Stimulated activated CD8-positive, alpha-beta memory T cell treated with anti-CD3 and anti-CD28 coated beads, Interleukin-2, amount 100 ng/mL, for 48 hours (primary cell): ENCODE measurements around the gene RPL7A.
"Not testable (repeated sequence)": the region's sequence is repeated elsewhere in the genome, so short reads cannot be mapped to it uniquely, and the experiment has no call there.

Experiments used
- DNase-seq, 2 donors: peaks; one replicate each; pipeline ENCODE4 v3.0.0-alpha.2; 2020; ENCODE audit warnings: low read depth in 2 of 2

RPL7A gene

GRCh38 chr9:133368249-133368881 lies 20.3 kb downstream of the RPL7A start:
- DNase-seq = no peak

GRCh38 chr9:133369422-133369821 lies 21.4 kb downstream of the RPL7A start:
- DNase-seq = no peak

GRCh38 chr9:133369933-133370332 lies 21.9 kb downstream of the RPL7A start:
- DNase-seq = no peak

GRCh38 chr9:133370685-133371084 lies 22.7 kb downstream of the RPL7A start:
- DNase-seq = no peak

- DNase-seq = peak in 1 of 2 donors; percentile 71
These were observed 23.3 kb downstream of the RPL7A start for GRCh38 chr9:133371261-133371711.

GRCh38 chr9:133372144-133372543 lies 24.1 kb downstream of the RPL7A start:
- DNase-seq = no peak

GRCh38 chr9:133374612-133375115 lies 26.6 kb downstream of the RPL7A start:
- no peak for DNase-seq

- no peak for DNase-seq
These were observed 27.2 kb downstream of the RPL7A start for GRCh38 chr9:133375116-133375723.

- peak; percentile 95 to 96 for DNase-seq
These were observed 28.0 kb downstream of the RPL7A start, which contains the start of the genes STKLD1 and SURF4 for GRCh38 chr9:133375724-133376654. TSS of gene STKLD1 (plus strand) at chr9:133376366. CDS start at chr9:133376474, 108 bp downstream. TSS of gene SURF4 (minus strand) at chr9:133376060. CDS start at chr9:133375969, 91 bp downstream.

GRCh38 chr9:133377280-133377679 lies 29.3 kb downstream of the RPL7A start:
- not testable (repeated sequence) for DNase-seq

- no peak for DNase-seq
These were observed 29.8 kb downstream of the RPL7A start for GRCh38 chr9:133377721-133378216.

- no peak for DNase-seq
These were observed 30.5 kb downstream of the RPL7A start for GRCh38 chr9:133378408-133378962.

- no peak for DNase-seq
These were observed 31.4 kb downstream of the RPL7A start for GRCh38 chr9:133379153-133380086.

- no peak for DNase-seq
These were observed 32.7 kb downstream of the RPL7A start for GRCh38 chr9:133380734-133381133.

GRCh38 chr9:133382507-133383141 lies 34.6 kb downstream of the RPL7A start:
- no peak for DNase-seq

GRCh38 chr9:133383438-133383837 lies 35.4 kb downstream of the RPL7A start:
- no peak for DNase-seq

- DNase-seq = no peak
These were observed 36.8 kb downstream of the RPL7A start for GRCh38 chr9:133384736-133385321.

GRCh38 chr9:133385452-133385851 lies 37.4 kb downstream of the RPL7A start:
- no peak for DNase-seq

- no peak for DNase-seq
These were observed 38.3 kb downstream of the RPL7A start for GRCh38 chr9:133386338-133386737.

GRCh38 chr9:133387680-133388079 lies 39.7 kb downstream of the RPL7A start:
- DNase-seq = no peak
